H9 (cell line): ENCODE measurements around the gene CLASP2. TPM values are rescaled to one million over a fixed set of nuclear protein-coding genes. Genes with fewer than 3 reads are reported as not detected.

ENCODE experiments used
- DNase-seq: peaks from one replicate; pipeline ENCODE4 v3.0.0-alpha.2; 2017
- H2AFZ ChIP-seq: one replicate; pipeline ENCODE4 v1.6.1; 2013; ENCODE audit warnings: mild to moderate bottlenecking, low read length, control low read depth, moderate library complexity
- H2AK5ac ChIP-seq: 2 replicates; pipeline ENCODE4 v1.6.1; 2013; ENCODE audit warnings: low read length, control low read depth, mixed read lengths; ENCODE audit not compliant: insufficient read length
- H2BK120ac ChIP-seq: one replicate; pipeline ENCODE4 v1.6.1; 2013; ENCODE audit warnings: low read depth, mild to moderate bottlenecking, low read length, control low read depth, inconsistent platforms; ENCODE audit not compliant: poor library complexity, severe bottlenecking
- H2BK12ac ChIP-seq: 2 replicates; pipeline ENCODE4 v1.6.1; 2013; ENCODE audit warnings: low read length, control low read depth, mixed read lengths, low read depth; ENCODE audit not compliant: insufficient read length
- H2BK15ac ChIP-seq: 2 replicates; pipeline ENCODE4 v1.6.1; 2013; ENCODE audit warnings: low read depth, low read length, control low read depth
- H2BK20ac ChIP-seq: one replicate; pipeline ENCODE4 v1.6.1; 2013; ENCODE audit warnings: low read depth, mild to moderate bottlenecking, low read length, control low read depth, inconsistent platforms; ENCODE audit not compliant: poor library complexity, severe bottlenecking
- H2BK5ac ChIP-seq: 2 replicates; pipeline ENCODE4 v1.6.1; 2013; ENCODE audit warnings: low read length, control low read depth, mixed read lengths; ENCODE audit not compliant: insufficient read length
- H3K14ac ChIP-seq: 2 replicates; pipeline ENCODE4 v1.6.1; 2013; ENCODE audit warnings: low read length, control low read depth; ENCODE audit not compliant: insufficient read depth
- H3K18ac ChIP-seq: 2 replicates; pipeline ENCODE4 v1.6.1; 2013; ENCODE audit warnings: low read depth, mild to moderate bottlenecking, mixed read lengths, low read length, control low read depth; ENCODE audit not compliant: insufficient read length
- H3K23ac ChIP-seq: 2 replicates; pipeline ENCODE4 v1.6.1; 2013; ENCODE audit warnings: low read length, control low read depth, mixed read lengths, low read depth; ENCODE audit not compliant: insufficient read length
- H3K23me2 ChIP-seq: 2 replicates; pipeline ENCODE4 v1.6.1; 2013; ENCODE audit warnings: low read depth, mild to moderate bottlenecking, mixed read lengths, low read length, control low read depth; ENCODE audit not compliant: insufficient read length, poor library complexity, severe bottlenecking
- H3K27ac ChIP-seq: 2 replicates; pipeline ENCODE4 v1.5.1; 2013; ENCODE audit warnings: low read length, control low read depth, mixed read lengths, low read depth; ENCODE audit not compliant: insufficient read length
- H3K27me3 ChIP-seq: 2 replicates; pipeline ENCODE4 v1.6.1; 2013; ENCODE audit warnings: low read length, control low read depth, inconsistent platforms; ENCODE audit not compliant: insufficient read depth
- H3K4ac ChIP-seq: 2 replicates; pipeline ENCODE4 v1.6.1; 2013; ENCODE audit warnings: low read depth, mild to moderate bottlenecking, control low read depth, inconsistent platforms, low read length, moderate library complexity
- H3K4me1 ChIP-seq: 2 replicates; pipeline ENCODE4 v1.6.1; 2013; ENCODE audit warnings: low read length, control low read depth, inconsistent platforms; ENCODE audit not compliant: insufficient read depth
- H3K4me2 ChIP-seq: 2 replicates; pipeline ENCODE4 v1.6.1; 2013; ENCODE audit warnings: low read length, control low read depth, mixed read lengths; ENCODE audit not compliant: insufficient read length, insufficient read depth
- H3K56ac ChIP-seq: 2 replicates; pipeline ENCODE4 v1.6.1; 2013; ENCODE audit warnings: low read depth, mild to moderate bottlenecking, mixed read lengths, low read length, control low read depth; ENCODE audit not compliant: insufficient read length
- H3K79me1 ChIP-seq: 2 replicates; pipeline ENCODE4 v1.6.1; 2013; ENCODE audit warnings: low read depth, mild to moderate bottlenecking, moderate library complexity, low read length, control low read depth, inconsistent platforms; ENCODE audit not compliant: insufficient read depth, poor library complexity, severe bottlenecking
- H3K79me2 ChIP-seq: 2 replicates; pipeline ENCODE4 v1.6.1; 2013; ENCODE audit warnings: low read length, control low read depth, inconsistent platforms; ENCODE audit not compliant: insufficient read depth
- H3K9ac ChIP-seq: 2 replicates; pipeline ENCODE4 v1.6.1; 2013; ENCODE audit warnings: low read length, control low read depth, mixed read lengths; ENCODE audit not compliant: insufficient read length; ENCODE audit errors: extremely low read depth
- H3K9me3 ChIP-seq: one replicate; pipeline ENCODE4 v1.6.1; 2013; ENCODE audit warnings: low read depth, low read length, inconsistent platforms; ENCODE audit not compliant: control insufficient read depth
- H3T11ph ChIP-seq: one replicate; pipeline ENCODE4 v1.6.1; 2013; ENCODE audit warnings: mild to moderate bottlenecking, low read length, control low read depth, inconsistent platforms
- H4K20me1 ChIP-seq: one replicate; pipeline ENCODE4 v1.6.1; 2013; ENCODE audit not compliant: control insufficient read depth, insufficient read length, insufficient read depth
- H4K5ac ChIP-seq: 2 replicates; pipeline ENCODE4 v1.6.1; 2013; ENCODE audit warnings: low read depth, mild to moderate bottlenecking, mixed read lengths, low read length, control low read depth; ENCODE audit not compliant: insufficient read length
- H4K8ac ChIP-seq: replicated peaks from 2 replicates; pipeline ENCODE4 v1.6.1; 2013; ENCODE audit warnings: low read length, control low read depth, mixed read lengths, low read depth; ENCODE audit not compliant: insufficient read length
- H4K91ac ChIP-seq: 2 replicates; pipeline ENCODE4 v1.6.1; 2013; ENCODE audit warnings: low read depth, mild to moderate bottlenecking, moderate library complexity, mixed read lengths, low read length, control low read depth; ENCODE audit not compliant: insufficient read length
- H3K27ac Mint-ChIP-seq, 3 experiments: 2 replicates in 2 of 3; 3 replicates in 1 of 3; pipeline ENCODE4 v1.8.0; 2020 to 2021; ENCODE audit warnings: mixed read lengths in 3 of 3, mild to moderate bottlenecking in 1 of 3, moderate library complexity in 1 of 3
- H3K27me3 Mint-ChIP-seq: 2 replicates; pipeline ENCODE4 v1.8.0; 2021; ENCODE audit warnings: low read depth, mild to moderate bottlenecking, moderate library complexity, mixed read lengths
- H3K36me3 Mint-ChIP-seq, 3 experiments: 2 replicates in 2 of 3; 3 replicates in 1 of 3; pipeline ENCODE4 v1.8.0; 2020 to 2021; ENCODE audit warnings: low read depth in 3 of 3, mixed read lengths in 3 of 3; ENCODE audit not compliant: insufficient read depth in 1 of 3
- H3K4me1 Mint-ChIP-seq, 2 experiments: 2 replicates each; pipeline ENCODE4 v1.8.0; 2020; ENCODE audit warnings: mixed read lengths in 2 of 2
- H3K4me3 Mint-ChIP-seq, 2 experiments: 2 replicates in 1 of 2; 3 replicates in 1 of 2; pipeline ENCODE4 v1.8.0; 2020 to 2021; ENCODE audit warnings: mild to moderate bottlenecking in 2 of 2, mixed read lengths in 2 of 2, moderate library complexity in 1 of 2
- H3K9me3 Mint-ChIP-seq, 2 experiments: 2 replicates in 1 of 2; 3 replicates in 1 of 2; pipeline ENCODE4 v1.8.0; 2020; ENCODE audit warnings: mild to moderate bottlenecking in 2 of 2, mixed read lengths in 2 of 2, moderate library complexity in 1 of 2
- CTCF ChIP-seq: fragments of 200-600 bp; sonication (generic); conservative IDR thresholded peaks from 3 replicates; pipeline ENCODE4 v1.8.0; 2021; ENCODE audit warnings: antibody characterized with exemption, mild to moderate bottlenecking
- WGBS: extraction: QIAGEN DNeasy Blood & Tissue Kit; methylation state at CpG from one replicate; pipeline ENCODE4 v1.1.7; 2013; ENCODE audit warnings: missing lambda C conversion rate, low lambda C conversion rate, mixed read lengths; ENCODE audit not compliant: insufficient read length; ENCODE audit errors: extremely low coverage; 5-methylcytosine and 5-hydroxymethylcytosine counted together
- total RNA-seq: library from RNA; stranded (reverse); gene quantifications from 2 replicates; pipeline ENCODE4 v1.2.1, GENCODE V29; 2021

The CLASP2 gene
- total RNA-seq, 1 experiment from 2014 or later: 60.5 TPM

GRCh38 chr3:33704891-33705290 lies 13.2 kb downstream of the CLASP2 start:
- Histone ChIP-seq H4K5ac (no peak overlapping the region), H2BK5ac (no peak overlapping the region), H3T11ph (no peak overlapping the region), H2AK5ac (no peak overlapping the region), H2BK120ac (no peak overlapping the region), H3K27ac (no peak overlapping the region), H3K4me1 (no peaks in the 10 kb centered on the region), H3K9ac (no peak overlapping the region), H2AFZ (no peak overlapping the region), H3K4ac (no peak overlapping the region), H3K56ac (no peak overlapping the region), H3K9me3 (no peaks in the 10 kb centered on the region), H3K23me2 (no peaks in the 10 kb centered on the region), H3K18ac (no peak overlapping the region), H3K14ac (no peak overlapping the region), H4K8ac (no peak overlapping the region), H3K79me2 (peaks cover 29% of the 10 kb centered on the region; the same call in 1 of the 2 replicates), H2BK12ac (no peak overlapping the region), H3K79me1 (no peaks in the 10 kb centered on the region), H2BK20ac (no peak overlapping the region), H3K27me3 (no peaks in the 10 kb centered on the region), H3K4me2 (no peak overlapping the region), H4K20me1 (no peaks in the 10 kb centered on the region), H4K91ac (no peak overlapping the region), H2BK15ac (no peak overlapping the region), H3K23ac (no peak overlapping the region)
- Mint-ChIP-seq H3K36me3 (peaks cover 48 to 80% (median 70%) of the 10 kb centered on the region in 3 experiments), H3K27me3 (0 out of 2 replicates have a peak, but pooled peaks cover 2% of the 10 kb centered on the region), H3K4me1 (no peaks in the 10 kb centered on the region), H3K27ac (no peak overlapping the region), H3K4me3 (no peak overlapping the region), H3K9me3 (peaks cover 50 to 55% of the 10 kb centered on the region in 2 experiments)
- no peak for DNase-seq
- no CpG with 5 or more reads among the region's 3 CpGs for WGBS
- TF ChIP-seq CTCF: no peak
